CD4-positive, alpha-beta T cell (primary cell): ENCODE results near the gene AHNAK. TPM values are rescaled to one million over a fixed set of nuclear protein-coding genes. Genes with fewer than 3 reads are reported as not detected.

Source experiments
- ATAC-seq: fragments of 200-7000 bp; cut with Tn5 transposase; one replicate; pipeline ENCODE4 v1.10.0; 2022; ENCODE audit warnings: mild to moderate bottlenecking; ENCODE audit not compliant: poor library complexity
- CTCF ChIA-PET: fragments of 350-600 bp; sonication (Branson Sonifier 250); formaldehyde crosslinking; loops from one replicate; lab custom pipeline; 2021; ENCODE audit warnings: antibody characterized with exemption, inconsistent platforms; lab: Charles Lee
- POLR2A ChIA-PET: fragments of 350-600 bp; sonication (Branson Sonifier 250); formaldehyde crosslinking; loops from one replicate; lab custom pipeline; 2021; ENCODE audit warnings: antibody characterized with exemption, inconsistent platforms; lab: Charles Lee
- DNase-seq, 14 experiments: peaks; one replicate each; pipeline ENCODE4 v3.0.0-alpha.2; 2013 to 2020; ENCODE audit warnings: mixed read lengths in 2 of 14
- H3K27ac ChIP-seq, 2 donors: one replicate each; pipeline versions ENCODE4 v1.5.1 to v1.7.0; 2013; ENCODE audit warnings: low read length in 2 of 2, low read depth in 1 of 2, mild to moderate bottlenecking in 1 of 2
- H3K27me3 ChIP-seq, 2 experiments: 1 replicate in 1 of 2; 2 replicates in 1 of 2; pipeline versions ENCODE4 v1.6.1 to v1.7.0; 2013; ENCODE audit warnings: low read length in 2 of 2, control low read depth in 1 of 2, mild to moderate bottlenecking in 1 of 2, moderate library complexity in 1 of 2; ENCODE audit not compliant: insufficient read depth in 2 of 2, control insufficient read depth in 1 of 2
- H3K36me3 ChIP-seq: one replicate; pipeline ENCODE4 v1.6.1; 2013; ENCODE audit warnings: low read length, control low read depth; ENCODE audit not compliant: insufficient read depth
- H3K4me1 ChIP-seq: one replicate; pipeline ENCODE4 v1.6.1; 2013; ENCODE audit warnings: low read length, control low read depth; ENCODE audit not compliant: insufficient read depth
- H3K4me3 ChIP-seq: one replicate; pipeline ENCODE4 v1.5.1; 2013; ENCODE audit warnings: mild to moderate bottlenecking, low read length, moderate library complexity
- H3K9me3 ChIP-seq, 2 experiments: 1 replicate in 1 of 2; 2 replicates in 1 of 2; pipeline versions ENCODE4 v1.6.1 to v1.7.0; 2013; ENCODE audit warnings: low read length in 2 of 2, mild to moderate bottlenecking in 2 of 2, control low read depth in 1 of 2, moderate library complexity in 1 of 2; ENCODE audit not compliant: control insufficient read depth in 1 of 2, insufficient read depth in 1 of 2
- H3K27ac Mint-ChIP-seq: one replicate; pipeline ENCODE4 v1.8.0; 2020; ENCODE audit warnings: mixed read lengths
- H3K27me3 Mint-ChIP-seq: one replicate; pipeline ENCODE4 v1.8.0; 2021; ENCODE audit warnings: mixed read lengths
- H3K36me3 Mint-ChIP-seq: one replicate; pipeline ENCODE4 v1.8.0; 2021; ENCODE audit warnings: low read depth, mixed read lengths
- H3K4me1 Mint-ChIP-seq: one replicate; pipeline ENCODE4 v1.8.0; 2021; ENCODE audit warnings: low read depth, mixed read lengths
- H3K4me3 Mint-ChIP-seq: one replicate; pipeline ENCODE4 v1.8.0; 2020; ENCODE audit warnings: mild to moderate bottlenecking, mixed read lengths
- H3K9me3 Mint-ChIP-seq: one replicate; pipeline ENCODE4 v1.8.0; 2020; ENCODE audit warnings: mixed read lengths
- intact Hi-C, 2 experiments: fragments of 100-400 bp; cut with DNase I in 1 of 2; cut with micrococcal nuclease in 1 of 2; formaldehyde crosslinking; loops; one replicate each; pipeline versions ENCODE4 v1.15.1 to v1.9.0; 2023 to 2025; cut with DNase I, micrococcal nuclease
- total RNA-seq, 174 experiments: library from RNA in 2 of 174; stranded (reverse) in 2 of 174; gene quantifications; one replicate each; pipeline ENCODE4 v1.2.3 and lab custom pipeline; 2021 to 2026
- TF ChIP-seq, protein P1 (sequence below): fragments of 200-600 bp; IDR thresholded peaks from one replicate; pipeline ENCODE4 v1.8.0; 2022; ENCODE audit warnings: antibody characterized with exemption, mild to moderate bottlenecking

The AHNAK gene
- total RNA-seq, 2 experiments from 2014 or later, result 320 to 332 TPM

DNA sequence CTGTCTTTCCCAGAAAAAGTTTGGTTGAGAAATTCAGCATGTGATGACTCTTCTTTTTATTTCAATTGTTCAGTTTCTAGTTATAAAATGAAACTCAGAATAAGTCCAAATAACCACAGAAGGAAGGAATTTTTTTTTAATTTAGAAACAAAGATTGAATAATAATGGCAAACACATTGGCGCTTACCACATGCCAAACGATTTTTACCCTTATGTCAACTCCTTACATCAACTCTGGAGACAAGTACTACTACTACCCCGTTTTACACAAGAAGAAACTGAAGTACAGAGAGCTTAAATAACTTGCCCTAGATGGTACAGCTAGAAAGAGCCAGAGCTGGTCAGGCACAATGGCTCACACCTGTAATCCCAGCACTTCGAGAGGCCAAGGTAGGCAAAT, 52.4 kb downstream of the AHNAK start:
- H3K9me3 ChIP-seq, result no peaks in the 10 kb centered on the region
- DNase-seq (no peak), ATAC-seq (no peak)
- ChIA-PET CTCF (no interaction called here), POLR2A (no interaction called here)
- no peaks in the 10 kb centered on the region for H3K27me3 ChIP-seq
- Mint-ChIP-seq H3K36me3 (no peaks in the 10 kb centered on the region), H3K4me3 (no peak overlapping the region), H3K27me3 (no peaks in the 10 kb centered on the region), H3K9me3 (no peaks in the 10 kb centered on the region), H3K27ac (no peak overlapping the region), H3K4me1 (no peaks in the 10 kb centered on the region)
- H3K4me1 ChIP-seq, result no peaks in the 10 kb centered on the region
- H3K36me3 ChIP-seq, result no peaks in the 10 kb centered on the region
- no peak overlapping the region for H3K4me3 ChIP-seq
- H3K27ac ChIP-seq, result no peak overlapping the region
- TF ChIP-seq, protein P1, sequence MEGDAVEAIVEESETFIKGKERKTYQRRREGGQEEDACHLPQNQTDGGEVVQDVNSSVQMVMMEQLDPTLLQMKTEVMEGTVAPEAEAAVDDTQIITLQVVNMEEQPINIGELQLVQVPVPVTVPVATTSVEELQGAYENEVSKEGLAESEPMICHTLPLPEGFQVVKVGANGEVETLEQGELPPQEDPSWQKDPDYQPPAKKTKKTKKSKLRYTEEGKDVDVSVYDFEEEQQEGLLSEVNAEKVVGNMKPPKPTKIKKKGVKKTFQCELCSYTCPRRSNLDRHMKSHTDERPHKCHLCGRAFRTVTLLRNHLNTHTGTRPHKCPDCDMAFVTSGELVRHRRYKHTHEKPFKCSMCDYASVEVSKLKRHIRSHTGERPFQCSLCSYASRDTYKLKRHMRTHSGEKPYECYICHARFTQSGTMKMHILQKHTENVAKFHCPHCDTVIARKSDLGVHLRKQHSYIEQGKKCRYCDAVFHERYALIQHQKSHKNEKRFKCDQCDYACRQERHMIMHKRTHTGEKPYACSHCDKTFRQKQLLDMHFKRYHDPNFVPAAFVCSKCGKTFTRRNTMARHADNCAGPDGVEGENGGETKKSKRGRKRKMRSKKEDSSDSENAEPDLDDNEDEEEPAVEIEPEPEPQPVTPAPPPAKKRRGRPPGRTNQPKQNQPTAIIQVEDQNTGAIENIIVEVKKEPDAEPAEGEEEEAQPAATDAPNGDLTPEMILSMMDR, result no peak
- intact Hi-C loops, result no loop called here

DNA sequence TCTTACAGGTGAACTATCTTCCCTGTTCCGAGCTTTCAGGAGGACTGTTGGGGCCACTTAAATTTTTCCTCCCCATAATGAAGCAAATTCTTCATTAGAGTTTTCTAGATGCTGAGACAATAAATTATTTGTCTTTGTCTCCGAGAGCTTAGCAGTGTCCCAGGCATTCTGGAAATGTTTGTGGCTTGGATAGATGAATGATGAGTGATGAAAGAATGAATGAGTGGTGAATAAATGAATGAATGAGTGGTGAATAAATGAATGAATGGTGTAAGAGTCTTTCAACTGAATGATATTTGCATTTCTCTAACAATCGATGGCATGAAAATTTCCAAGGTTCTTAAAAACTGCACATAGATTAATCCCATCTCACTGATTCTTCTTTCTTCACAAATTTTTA, 52.8 kb downstream of the AHNAK start:
- no peak overlapping the region for H3K27ac Mint-ChIP-seq
- intact Hi-C loops, result no loop called here

DNA sequence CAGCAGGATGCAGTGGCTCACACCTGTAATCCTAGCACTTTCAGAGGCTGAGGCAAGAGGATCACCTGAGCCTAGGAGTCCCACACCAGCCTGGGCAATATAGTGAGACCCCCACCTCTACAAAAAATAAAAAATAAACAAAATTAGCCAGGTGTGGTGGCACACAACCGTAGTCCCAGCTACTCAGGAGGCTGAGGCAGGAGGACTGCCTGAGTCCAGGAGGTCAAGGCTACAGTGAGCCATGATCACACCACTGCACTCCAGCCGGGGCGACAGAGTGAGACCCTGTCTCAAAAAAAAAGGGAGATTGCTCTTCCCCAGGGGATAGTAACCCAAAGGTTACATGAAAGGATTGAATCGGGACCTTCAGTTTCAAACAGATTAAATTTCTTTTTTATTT, 54.0 kb downstream of the AHNAK start:
- peaks cover 1% of the 10 kb centered on the region for H3K4me1 Mint-ChIP-seq
- H3K9me3 Mint-ChIP-seq, result no peaks in the 10 kb centered on the region
- Histone ChIP-seq H3K4me3 (no peak overlapping the region), H3K9me3 (no peaks in the 10 kb centered on the region), H3K27me3 (no peaks in the 10 kb centered on the region), H3K27ac (no peak overlapping the region), H3K36me3 (no peaks in the 10 kb centered on the region), H3K4me1 (no peaks in the 10 kb centered on the region)
- H3K4me3 Mint-ChIP-seq, result no peak overlapping the region
- H3K27me3 Mint-ChIP-seq, result no peaks in the 10 kb centered on the region
- TF ChIP-seq, protein P1, result no peak
- no peak overlapping the region for H3K27ac Mint-ChIP-seq
- ChIA-PET POLR2A (no interaction called here), CTCF (no interaction called here)
- ATAC-seq (no peak), DNase-seq (no peak)
- intact Hi-C loops, result no loop called here
- no peaks in the 10 kb centered on the region for H3K36me3 Mint-ChIP-seq

More for the DNA sequence above, 52.8 kb downstream of the AHNAK start:
- H3K4me1 Mint-ChIP-seq, result no peaks in the 10 kb centered on the region
- POLR2A ChIA-PET, result no interaction called here
- no peaks in the 10 kb centered on the region for H3K36me3 Mint-ChIP-seq
- no peaks in the 10 kb centered on the region for H3K9me3 Mint-ChIP-seq
- Histone ChIP-seq H3K36me3 (no peaks in the 10 kb centered on the region), H3K9me3 (no peaks in the 10 kb centered on the region), H3K27me3 (no peaks in the 10 kb centered on the region), H3K27ac (no peak overlapping the region), H3K4me1 (no peaks in the 10 kb centered on the region), H3K4me3 (no peak overlapping the region)
- DNase-seq (no peak), ATAC-seq (no peak)
- CTCF ChIA-PET, result no interaction called here
- H3K4me3 Mint-ChIP-seq, result no peak overlapping the region
- H3K27me3 Mint-ChIP-seq, result no peaks in the 10 kb centered on the region
- TF ChIP-seq, protein P1, result no peak
